Endothelial cell of umbilical vein (primary cell): ENCODE data around the gene TBX19. TPM values are rescaled to one million over a fixed set of nuclear protein-coding genes. Genes with fewer than 3 reads are reported as not detected.

Experiments
- BruUV-seq: library from RNA; stranded (reverse); fragments of 400-500 nt; replicated peaks from 2 replicates; lab custom pipeline; 2021; lab: Mats Ljungman, UMichigan
- CTCF ChIA-PET: fragments of 300-600, 350-600 bp; sonication (Branson Sonifier 250); formaldehyde crosslinking; loops from one replicate; lab custom pipeline; 2021; ENCODE audit warnings: antibody characterized with exemption, inconsistent platforms; lab: Charles Lee
- POLR2A ChIA-PET: fragments of 300-600, 350-600 bp; sonication (Branson Sonifier 250); formaldehyde crosslinking; loops from one replicate; lab custom pipeline; 2021; ENCODE audit warnings: antibody characterized with exemption, inconsistent platforms; lab: Charles Lee
- DNase-seq: peaks from one replicate; pipeline ENCODE4 v3.0.0-alpha.2; 2011; ENCODE audit warnings: low read depth, low spot score
- FAIRE-seq: peaks from 2 replicates; lab custom pipeline; 2011; peaks lifted over from hg19 to GRCh38; lab: Jason Lieb, UNC
- H2AFZ ChIP-seq: 2 replicates; pipeline ENCODE4 v1.6.0; 2012; ENCODE audit warnings: low read depth, low read length, control low read depth, inconsistent platforms
- H3K27ac ChIP-seq: 2 replicates; pipeline ENCODE4 v1.5.1; 2011; ENCODE audit warnings: low read depth, mild to moderate bottlenecking, control low read depth, low read length, moderate library complexity; ENCODE audit not compliant: insufficient read depth
- H3K27me3 ChIP-seq, 2 experiments: 2 replicates each; pipeline versions ENCODE4 v1.6.0 to v1.6.1; 2011; ENCODE audit warnings: low read length in 2 of 2, mixed read lengths in 1 of 2; ENCODE audit not compliant: control insufficient read depth in 2 of 2, insufficient read depth in 2 of 2
- H3K36me3 ChIP-seq, 2 experiments: 2 replicates in 1 of 2; 3 replicates in 1 of 2; pipeline ENCODE4 v1.5.1; 2011; ENCODE audit warnings: low read length in 2 of 2, mild to moderate bottlenecking in 1 of 2, moderate library complexity in 1 of 2; ENCODE audit not compliant: control insufficient read depth in 2 of 2, insufficient read depth in 2 of 2; ENCODE audit errors: extremely low read depth in 1 of 2
- H3K4me1 ChIP-seq: 3 replicates; pipeline ENCODE4 v1.5.1; 2011; ENCODE audit warnings: mild to moderate bottlenecking, low read length; ENCODE audit not compliant: control insufficient read depth, insufficient read depth; ENCODE audit errors: extremely low read depth
- H3K4me2 ChIP-seq: 2 replicates; pipeline ENCODE4 v1.6.1; 2011; ENCODE audit warnings: low read length, control low read depth, mixed read lengths; ENCODE audit not compliant: insufficient read depth
- H3K4me3 ChIP-seq, 3 experiments: fragments of 200-600 bp in 1 of 3; sonication (generic), shearing (Covaris generic) in 1 of 3; replicated peaks in 1 of 3; 2 replicates each; pipeline ENCODE4 v1.5.1; 2011 to 2016; ENCODE audit warnings: control low read depth in 3 of 3, low read length in 3 of 3, mild to moderate bottlenecking in 2 of 3, inconsistent platforms in 1 of 3, low read depth in 1 of 3, moderate library complexity in 1 of 3; ENCODE audit not compliant: insufficient read depth in 1 of 3
- H3K79me2 ChIP-seq: 2 replicates; pipeline ENCODE4 v1.6.0; 2012; ENCODE audit warnings: low read length, inconsistent platforms; ENCODE audit not compliant: control insufficient read depth, insufficient read depth
- H3K9ac ChIP-seq: replicated peaks from 2 replicates; pipeline ENCODE3; 2011; ENCODE audit warnings: low read length, control low read depth; ENCODE audit not compliant: insufficient read depth; ENCODE audit errors: extremely low read depth
- H3K9me1 ChIP-seq: replicated peaks from 3 replicates; pipeline ENCODE4 v1.6.0; 2011; ENCODE audit warnings: mild to moderate bottlenecking, low read length; ENCODE audit not compliant: control insufficient read depth, insufficient read depth; ENCODE audit errors: extremely low read depth
- H3K9me3 ChIP-seq: replicated peaks from 2 replicates; pipeline ENCODE4 v1.5.1; 2012; ENCODE audit warnings: low read length, inconsistent platforms; ENCODE audit not compliant: control insufficient read depth, insufficient read depth
- H4K20me1 ChIP-seq: replicated peaks from 2 replicates; pipeline ENCODE3; 2011; ENCODE audit warnings: mild to moderate bottlenecking, low read length; ENCODE audit not compliant: control insufficient read depth, insufficient read depth; ENCODE audit errors: extremely low read depth
- CTCF ChIP-seq, 2 donors: IDR thresholded peaks; 1 replicate in 1 of 2; 2 replicates in 1 of 2; pipeline ENCODE4 v1.5.1; 2011; ENCODE audit warnings: low read length in 2 of 2, mild to moderate bottlenecking in 2 of 2, moderate library complexity in 2 of 2, control low read depth in 1 of 2, inconsistent platforms in 1 of 2, low read depth in 1 of 2; ENCODE audit not compliant: insufficient read depth in 1 of 2; ENCODE audit errors: extremely low read depth in 1 of 2
- EZH2 ChIP-seq: IDR thresholded peaks from 2 replicates; pipeline ENCODE4 v1.6.1; 2012; ENCODE audit warnings: borderline replicate concordance, low read depth, mild to moderate bottlenecking, moderate library complexity, low read length, inconsistent platforms; ENCODE audit not compliant: severe bottlenecking
- FOS ChIP-seq: IDR thresholded peaks from 2 replicates; pipeline ENCODE4 v1.6.1; 2011; ENCODE audit warnings: mild to moderate bottlenecking, low read length, moderate library complexity, borderline replicate concordance; ENCODE audit not compliant: insufficient read depth
- GATA2 ChIP-seq: IDR thresholded peaks from 2 replicates; pipeline ENCODE4 v1.7.0; 2011; ENCODE audit warnings: low read depth, mild to moderate bottlenecking, moderate library complexity, mixed read lengths, low read length; ENCODE audit not compliant: insufficient read length, insufficient read depth
- JUN ChIP-seq: IDR thresholded peaks from 2 replicates; pipeline ENCODE4 v1.6.1; 2011; ENCODE audit warnings: borderline replicate concordance, low read depth; ENCODE audit not compliant: insufficient read length, insufficient read depth
- MAX ChIP-seq: IDR thresholded peaks from 2 replicates; pipeline ENCODE4 v1.6.1; 2011; ENCODE audit not compliant: insufficient read depth, insufficient read length
- MYC ChIP-seq: IDR thresholded peaks from one replicate; pipeline ENCODE4 v1.6.1; 2011; ENCODE audit warnings: mild to moderate bottlenecking, low read depth, low read length
- POLR2A ChIP-seq: IDR thresholded peaks from 2 replicates; pipeline ENCODE4 v1.6.1; 2012; ENCODE audit warnings: low read depth, mild to moderate bottlenecking, control low read depth, low read length
- POLR2AphosphoS5 ChIP-seq: IDR thresholded peaks from 2 replicates; pipeline ENCODE4 v1.6.1; 2012; ENCODE audit warnings: low read depth, mild to moderate bottlenecking, control low read depth, low read length, moderate library complexity; ENCODE audit not compliant: insufficient read depth
- dilution Hi-C: fragments of 300-500 bp; cut with MboI; formaldehyde crosslinking; loops from one replicate; pipeline ENCODE4 v1.15.0; 2019; ENCODE audit warnings: low sequenced_read_pairs; ENCODE audit not compliant: extremely low pct_ligation_motif_present
- intact Hi-C: fragments of 100-400 bp; cut with micrococcal nuclease; formaldehyde crosslinking; loops from one replicate; pipeline ENCODE4 v1.10.0; 2022
- polyA plus RNA-seq, 4 experiments: library from polyadenylated mRNA; depleted of rRNA in 3 of 4; stranded (reverse) in 3 of 4; unstranded in 1 of 4; fragments of >200 nt; gene quantifications; 2 replicates each; pipeline versions ENCODE4 v1.2.1 to v1.2.3, GENCODE V29; 2011 to 2012; ENCODE audit warnings: missing spikeins in 1 of 4
- total RNA-seq: library from RNA; stranded (reverse); gene quantifications from 2 replicates; pipeline ENCODE4 v1.2.3, GENCODE V29; 2021

The TBX19 gene
- total and polyA plus RNA-seq, 2 donors (not counting 3 experiments of a cell fraction or from before 2014, with no cell fraction given) = 2.3 to 2.8 TPM

GRCh38 chr1:168298446-168298845 lies 17.8 kb downstream of the TBX19 start:
- H3K9ac ChIP-seq = no peak overlapping the region
- DNase-seq (no peak), FAIRE-seq (no peak)
- BruUV-seq = no TSS peak
- no peaks in the 10 kb centered on the region for H3K27me3 ChIP-seq
- no peaks in the 10 kb centered on the region for H3K36me3 ChIP-seq
- no peak overlapping the region for H2AFZ ChIP-seq
- H3K4me2 ChIP-seq = no peak overlapping the region
- intact Hi-C loops (no loop called here), dilution Hi-C loops (no loop called here)
- no peaks in the 10 kb centered on the region for H4K20me1 ChIP-seq
- POLR2A ChIA-PET = no interaction called here
- CTCF ChIA-PET = no interaction called here
- H3K79me2 ChIP-seq = no peaks in the 10 kb centered on the region
- no peak for TF ChIP-seq JUN
- TF ChIP-seq POLR2A = no peak
- TF ChIP-seq POLR2AphosphoS5 = no peak
- no peak for TF ChIP-seq FOS
- no peak for TF ChIP-seq MYC
- no peak for TF ChIP-seq EZH2
- TF ChIP-seq GATA2 = no peak
- no peak for TF ChIP-seq MAX
- TF ChIP-seq CTCF (IDR thresholded peaks at IDR 0.05; ENCODE audit: extremely low read depth in 1 of 2, insufficient read depth in 1 of 2, low read depth in 1 of 2, low read length in 2 of 2) = no peak
- H3K4me1 ChIP-seq = no peaks in the 10 kb centered on the region
- no peak overlapping the region for H3K27ac ChIP-seq
- no peaks in the 10 kb centered on the region for H3K9me1 ChIP-seq
- no peaks in the 10 kb centered on the region for H3K9me3 ChIP-seq
- no peak overlapping the region for H3K4me3 ChIP-seq
